Measurements from ENCODE around the gene C2CD2.
"Not testable (repeated sequence)": the region's sequence is repeated elsewhere in the genome, so short reads cannot be mapped to it uniquely, and the experiment has no call there.

DNA sequence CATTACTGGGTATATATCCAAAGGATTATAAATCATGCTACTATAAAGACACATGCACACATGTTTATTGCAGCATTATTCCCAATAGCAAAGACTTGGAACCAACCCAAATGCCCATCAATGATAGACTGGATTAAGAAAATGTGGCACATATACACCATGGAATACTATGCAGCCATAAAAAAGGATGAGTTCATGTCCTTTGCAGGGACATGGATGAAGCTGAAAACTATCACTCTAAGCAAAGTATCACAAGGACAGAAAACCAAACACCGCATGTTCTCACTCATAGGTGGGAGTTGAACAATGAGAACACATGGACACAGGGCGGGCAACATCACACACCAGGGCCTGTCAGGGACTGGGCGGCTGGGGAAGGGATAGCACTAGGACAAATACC lies 4.2 kb downstream of the C2CD2 start:
- TF ChIP-seq, protein P1, sequence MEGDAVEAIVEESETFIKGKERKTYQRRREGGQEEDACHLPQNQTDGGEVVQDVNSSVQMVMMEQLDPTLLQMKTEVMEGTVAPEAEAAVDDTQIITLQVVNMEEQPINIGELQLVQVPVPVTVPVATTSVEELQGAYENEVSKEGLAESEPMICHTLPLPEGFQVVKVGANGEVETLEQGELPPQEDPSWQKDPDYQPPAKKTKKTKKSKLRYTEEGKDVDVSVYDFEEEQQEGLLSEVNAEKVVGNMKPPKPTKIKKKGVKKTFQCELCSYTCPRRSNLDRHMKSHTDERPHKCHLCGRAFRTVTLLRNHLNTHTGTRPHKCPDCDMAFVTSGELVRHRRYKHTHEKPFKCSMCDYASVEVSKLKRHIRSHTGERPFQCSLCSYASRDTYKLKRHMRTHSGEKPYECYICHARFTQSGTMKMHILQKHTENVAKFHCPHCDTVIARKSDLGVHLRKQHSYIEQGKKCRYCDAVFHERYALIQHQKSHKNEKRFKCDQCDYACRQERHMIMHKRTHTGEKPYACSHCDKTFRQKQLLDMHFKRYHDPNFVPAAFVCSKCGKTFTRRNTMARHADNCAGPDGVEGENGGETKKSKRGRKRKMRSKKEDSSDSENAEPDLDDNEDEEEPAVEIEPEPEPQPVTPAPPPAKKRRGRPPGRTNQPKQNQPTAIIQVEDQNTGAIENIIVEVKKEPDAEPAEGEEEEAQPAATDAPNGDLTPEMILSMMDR (IDR thresholded peaks at IDR 0.05; ENCODE audit: low read length): not testable (repeated sequence)
- not testable (repeated sequence) for TF ChIP-seq EZH2 (IDR thresholded peaks at IDR 0.05; ENCODE audit: borderline replicate concordance, low read length)
